Measurements from ENCODE around the gene CACNB2.

CACNB2 gene

DNA sequence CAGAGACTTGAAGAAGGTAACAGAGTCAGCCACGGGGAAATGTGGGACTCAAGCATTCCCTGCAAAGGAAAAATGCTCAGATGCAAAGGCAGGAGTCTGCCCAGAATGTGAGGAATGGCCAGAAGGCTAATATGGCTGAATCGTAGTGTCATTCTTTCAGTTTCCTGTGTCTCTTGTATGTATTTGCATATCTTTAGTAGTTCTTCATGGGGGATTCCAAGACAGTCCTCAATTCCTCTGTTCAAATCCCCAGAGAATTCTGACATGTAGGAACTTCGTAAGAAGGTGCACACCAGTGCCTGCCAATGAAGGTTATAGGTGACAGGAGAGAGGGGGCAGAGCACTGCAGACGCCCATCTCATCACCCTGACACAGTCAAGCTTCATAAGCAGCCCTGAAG is 154.4 kb downstream of the CACNB2 start:
- POLR2A ChIA-PET (ENCODE audit: low non-redundant PET), result no interaction called here
- TF ChIP-seq, protein P1, sequence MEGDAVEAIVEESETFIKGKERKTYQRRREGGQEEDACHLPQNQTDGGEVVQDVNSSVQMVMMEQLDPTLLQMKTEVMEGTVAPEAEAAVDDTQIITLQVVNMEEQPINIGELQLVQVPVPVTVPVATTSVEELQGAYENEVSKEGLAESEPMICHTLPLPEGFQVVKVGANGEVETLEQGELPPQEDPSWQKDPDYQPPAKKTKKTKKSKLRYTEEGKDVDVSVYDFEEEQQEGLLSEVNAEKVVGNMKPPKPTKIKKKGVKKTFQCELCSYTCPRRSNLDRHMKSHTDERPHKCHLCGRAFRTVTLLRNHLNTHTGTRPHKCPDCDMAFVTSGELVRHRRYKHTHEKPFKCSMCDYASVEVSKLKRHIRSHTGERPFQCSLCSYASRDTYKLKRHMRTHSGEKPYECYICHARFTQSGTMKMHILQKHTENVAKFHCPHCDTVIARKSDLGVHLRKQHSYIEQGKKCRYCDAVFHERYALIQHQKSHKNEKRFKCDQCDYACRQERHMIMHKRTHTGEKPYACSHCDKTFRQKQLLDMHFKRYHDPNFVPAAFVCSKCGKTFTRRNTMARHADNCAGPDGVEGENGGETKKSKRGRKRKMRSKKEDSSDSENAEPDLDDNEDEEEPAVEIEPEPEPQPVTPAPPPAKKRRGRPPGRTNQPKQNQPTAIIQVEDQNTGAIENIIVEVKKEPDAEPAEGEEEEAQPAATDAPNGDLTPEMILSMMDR (conservative IDR thresholded peaks at IDR 0.05; ENCODE audit: low read depth), result no peak
- CTCF ChIA-PET, result no interaction called here
- H3K27ac ChIP-seq, result no peak overlapping the region
- no peak for DNase-seq (ENCODE audit: low spot score)

DNA sequence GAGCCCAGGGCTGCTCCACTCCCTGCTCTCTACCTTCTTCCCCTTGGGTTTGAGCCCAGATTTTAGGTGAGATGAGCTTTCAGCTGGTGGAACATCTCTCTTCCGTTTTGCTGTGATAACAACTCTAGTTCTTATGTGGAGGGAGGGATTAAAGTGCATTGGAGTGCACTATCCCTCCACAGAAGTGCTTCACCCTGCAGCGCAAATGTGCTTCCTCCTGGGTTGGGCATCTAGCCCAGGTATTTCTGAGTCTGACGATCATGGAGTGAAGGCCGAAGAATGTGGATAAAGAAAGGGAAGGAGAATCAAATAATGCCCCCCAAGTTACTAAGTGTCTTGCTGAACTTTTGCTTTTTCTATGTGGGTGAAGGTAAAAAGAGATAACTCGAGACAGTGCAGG is 157.4 kb downstream of the CACNB2 start:
- POLR2A ChIA-PET (ENCODE audit: low non-redundant PET), result no interaction called here
- DNase-seq (ENCODE audit: low spot score), result no peak
- TF ChIP-seq, protein P1 (conservative IDR thresholded peaks at IDR 0.05; ENCODE audit: low read depth), result no peak
- no peak overlapping the region for H3K27ac ChIP-seq
- CTCF ChIA-PET, result no interaction called here

GRCh38 chr10:18298256-18298655 is 158.0 kb downstream of the CACNB2 start:
- H3K27ac ChIP-seq, result no peak overlapping the region
- ChIA-PET CTCF (no interaction called here), POLR2A (ENCODE audit: low non-redundant PET) (no interaction called here)
- no peak for DNase-seq (ENCODE audit: low spot score)
- TF ChIP-seq, protein P1 (conservative IDR thresholded peaks at IDR 0.05; ENCODE audit: low read depth), result no peak

DNA sequence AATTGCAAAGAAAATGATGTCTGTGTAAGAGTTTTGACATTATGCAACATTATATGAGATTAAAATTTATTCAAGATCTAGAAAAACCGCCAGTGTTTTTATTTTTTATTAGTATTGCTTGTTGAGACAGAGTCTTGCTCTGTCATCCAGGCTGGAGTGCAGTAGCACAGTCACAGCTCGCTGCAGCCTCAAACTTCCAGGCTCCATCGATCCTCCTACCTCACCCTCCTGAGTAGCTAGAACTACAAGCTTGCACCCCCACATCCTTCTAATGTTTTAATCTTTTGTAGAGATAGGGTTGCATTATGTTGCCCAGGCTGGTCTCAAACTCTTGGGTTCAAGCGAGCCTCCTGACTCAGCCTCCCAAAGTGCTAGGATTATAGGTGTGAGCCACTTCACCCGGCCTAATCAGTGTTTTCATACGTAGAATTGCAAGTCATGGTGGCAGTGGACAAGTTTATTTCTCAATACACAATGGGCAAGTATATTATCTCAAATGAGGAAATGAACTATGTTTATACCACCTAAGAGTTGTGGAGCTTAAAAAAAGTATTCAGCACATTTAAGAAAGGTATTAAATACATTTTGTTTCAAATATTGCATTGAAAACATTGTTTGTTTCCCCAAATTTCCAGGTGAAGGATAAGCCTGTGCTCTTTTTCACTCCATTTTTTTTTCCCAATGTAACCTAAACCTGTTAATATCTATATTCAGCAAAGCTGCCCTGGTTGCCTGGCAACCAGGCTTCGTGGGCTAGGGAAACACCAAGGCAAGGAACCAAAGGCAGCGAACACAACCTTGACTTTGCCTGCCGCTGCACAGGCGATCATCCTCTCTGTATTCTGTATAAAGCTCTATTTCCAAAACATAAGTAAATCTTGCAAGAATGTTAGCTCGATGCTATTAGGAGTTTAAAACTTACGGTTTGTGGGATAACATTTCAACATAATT is 163.9 kb downstream of the CACNB2 start:
- TF ChIP-seq, protein P1 (conservative IDR thresholded peaks at IDR 0.05; ENCODE audit: low read depth), result no peak
- no peak overlapping the region for H3K27ac ChIP-seq
- ChIA-PET POLR2A (ENCODE audit: low non-redundant PET) (no interaction called here), CTCF (interaction anchor here (0.6 kb wide), 1 partner anchor 355 kb away, joined by 3 read pairs; no protein-coding TSS in a partner anchor)
- no peak for DNase-seq (ENCODE audit: low spot score)

DNA sequence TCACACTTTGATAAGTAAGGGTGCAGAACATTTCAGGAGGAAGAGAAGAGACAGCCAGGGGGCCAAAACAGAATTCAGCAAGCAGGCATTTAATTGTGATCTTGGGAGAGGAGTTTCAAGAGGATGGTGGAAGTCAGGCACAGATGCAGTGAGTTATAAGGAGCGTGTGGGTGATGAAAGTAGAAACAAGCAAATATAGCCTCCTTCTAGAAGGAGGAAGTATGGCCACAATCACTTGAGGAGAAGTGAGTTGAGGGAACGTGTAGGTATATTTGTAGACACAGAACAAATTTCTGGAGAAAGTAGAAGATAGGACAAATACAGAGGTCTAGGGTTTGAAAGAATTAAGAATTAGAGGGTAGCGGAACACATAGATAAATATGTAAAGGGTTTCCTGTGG is 165.8 kb downstream of the CACNB2 start:
- POLR2A ChIA-PET (ENCODE audit: low non-redundant PET), result no interaction called here
- TF ChIP-seq, protein P1 (conservative IDR thresholded peaks at IDR 0.05; ENCODE audit: low read depth), result no peak
- no peak for DNase-seq (ENCODE audit: low spot score)
- no peak overlapping the region for H3K27ac ChIP-seq
- CTCF ChIA-PET, result no interaction called here

- DNase-seq (ENCODE audit: low spot score), result no peak
- no peak overlapping the region for H3K27ac ChIP-seq
- TF ChIP-seq, protein P1 (conservative IDR thresholded peaks at IDR 0.05; ENCODE audit: low read depth), result no peak
- CTCF ChIA-PET, result interaction anchor here (0.6 to 0.7 kb wide), 3 partner anchors 706 to 1919 kb away, joined by 3 to 6 read pairs (median 4); no protein-coding TSS in a partner anchor
- POLR2A ChIA-PET (ENCODE audit: low non-redundant PET), result no interaction called here
Measured at GRCh38 chr10:18308600-18308999, 168.4 kb downstream of the CACNB2 start.

Measured in RWPE1 (cell line).